Erythroblast (primary cell): Measurements from ENCODE around the gene ZIC3.
"Not testable (repeated sequence)": the region's sequence is repeated elsewhere in the genome, so short reads cannot be mapped to it uniquely, and the experiment has no call there.

Experiments used
- DNase-seq, 2 experiments: peaks; one replicate each; lab custom pipeline; 2025; lab: John Stamatoyannopoulos, UW
- GATA1 ChIP-seq: IDR thresholded peaks from 2 replicates; pipeline ENCODE4 v1.6.1; 2011; ENCODE audit warnings: low read depth, mild to moderate bottlenecking, control low read depth, low read length, moderate library complexity
- POLR2A ChIP-seq: IDR thresholded peaks from 2 replicates; pipeline ENCODE4 v1.6.1; 2011; ENCODE audit warnings: mild to moderate bottlenecking, low read length

The ZIC3 gene

DNA sequence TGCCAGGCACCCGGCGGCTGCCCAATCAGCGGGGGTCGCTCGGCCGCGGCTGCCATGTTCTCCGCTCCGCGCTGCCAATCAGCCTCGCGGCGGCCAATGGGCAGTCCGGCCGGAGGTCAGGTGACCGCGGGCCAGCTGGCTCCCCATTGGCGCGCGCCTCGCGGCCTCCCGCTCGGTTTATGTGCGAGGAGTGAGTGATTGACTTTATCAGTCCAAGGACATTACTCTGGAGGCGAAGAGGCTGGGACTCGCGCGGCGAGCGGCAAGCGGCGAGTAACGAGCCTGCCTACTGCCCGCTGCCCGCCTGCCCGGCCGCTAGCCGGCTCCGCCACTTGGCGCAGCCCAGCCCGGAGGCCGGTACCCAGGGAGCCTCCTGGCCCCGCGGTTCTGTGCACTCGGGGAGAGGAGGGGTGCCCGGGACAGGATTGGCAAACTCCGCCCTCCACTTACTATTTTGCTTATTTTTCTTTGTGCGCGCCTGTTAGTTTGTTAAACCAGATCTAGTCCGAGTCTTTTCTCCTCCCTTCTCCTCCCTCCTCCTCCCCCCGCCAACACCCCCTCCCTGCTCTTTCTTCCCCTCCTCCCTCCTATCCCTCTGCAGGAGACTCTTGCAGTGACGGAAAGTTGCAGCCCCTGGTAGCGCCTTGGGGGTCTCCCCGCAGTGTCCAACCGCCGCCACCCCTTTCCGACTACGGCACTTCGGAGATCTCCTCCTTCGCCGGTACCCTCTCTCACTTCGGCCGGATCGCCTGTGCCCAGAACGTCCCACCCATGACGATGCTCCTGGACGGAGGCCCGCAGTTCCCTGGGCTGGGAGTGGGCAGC is at the start of gene ZIC3:
ZIC3 (plus strand) TSS at position 207 of the 825 bp plus-strand sequence; CDS start at position 772, 565 bp downstream.
- no peak for TF ChIP-seq GATA1
- no peak for TF ChIP-seq POLR2A
- DNase-seq: peak; percentile 3

DNA sequence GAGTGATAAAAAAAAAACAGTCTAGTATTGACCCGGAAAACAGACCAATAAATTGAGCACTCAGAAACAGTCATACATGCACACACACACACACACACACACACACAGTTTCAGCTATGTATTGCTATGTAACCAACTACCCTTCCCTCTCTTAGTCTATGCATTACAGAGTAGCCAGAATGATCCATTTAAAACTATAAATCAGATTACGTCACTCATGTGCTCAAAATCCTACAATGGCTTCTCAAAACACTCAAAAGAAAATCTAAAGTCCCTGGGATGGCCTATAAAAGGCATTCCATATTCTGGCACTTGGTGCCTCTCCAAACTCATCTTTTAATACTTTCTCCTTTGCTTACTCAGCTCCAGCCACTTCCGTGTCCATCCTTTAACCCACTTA is 46.5 kb upstream of the ZIC3 start:
- DNase-seq: no peak
- TF ChIP-seq GATA1: no peak
- no peak for TF ChIP-seq POLR2A

DNA sequence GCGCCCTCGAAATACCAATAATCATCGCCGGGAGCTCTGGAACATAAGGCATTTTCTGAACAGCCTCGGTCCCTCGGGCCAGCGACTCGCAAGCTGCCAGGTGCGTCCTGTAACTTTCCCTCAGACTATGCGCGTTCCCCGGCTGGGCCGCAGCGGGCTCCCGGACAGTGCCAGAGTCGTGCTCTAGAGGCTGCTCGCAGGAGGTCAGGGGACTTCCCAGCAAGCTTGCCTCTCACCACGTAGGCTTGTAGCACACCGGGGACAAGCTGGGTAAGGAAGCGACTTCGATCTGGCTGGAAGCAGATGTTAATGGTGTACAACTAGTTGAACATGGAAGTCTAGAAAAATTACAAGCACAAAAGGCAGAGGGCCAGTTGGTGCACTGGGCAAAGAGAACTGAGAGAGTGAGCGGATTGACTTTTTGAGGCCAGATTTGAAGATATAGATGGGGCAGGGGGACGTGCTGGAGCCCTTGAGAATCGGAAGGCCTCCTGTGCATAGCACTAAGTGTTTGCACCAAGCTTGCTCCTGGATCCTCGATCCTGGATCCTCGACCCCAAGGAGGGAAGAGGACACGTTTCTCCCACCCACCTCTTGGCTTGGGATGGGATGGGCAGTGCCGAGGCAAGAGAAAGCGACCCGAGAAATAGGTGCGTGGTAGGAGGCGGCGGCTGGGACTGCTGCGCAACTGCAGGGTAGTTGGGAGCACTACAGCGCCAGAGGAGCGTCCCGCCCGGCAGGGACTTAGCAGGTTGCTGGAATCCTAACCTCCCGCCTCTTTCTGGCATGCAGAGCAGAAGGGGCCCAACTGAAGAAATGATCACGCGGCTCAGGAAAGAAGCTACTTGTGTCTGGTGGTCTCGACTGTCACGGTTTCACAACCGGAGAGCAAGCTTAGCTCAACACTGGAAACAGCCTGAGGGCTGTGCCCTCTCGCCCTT is 19.9 kb upstream of the ZIC3 start:
- no peak for DNase-seq
- TF ChIP-seq POLR2A (no peak), GATA1 (no peak)

DNA sequence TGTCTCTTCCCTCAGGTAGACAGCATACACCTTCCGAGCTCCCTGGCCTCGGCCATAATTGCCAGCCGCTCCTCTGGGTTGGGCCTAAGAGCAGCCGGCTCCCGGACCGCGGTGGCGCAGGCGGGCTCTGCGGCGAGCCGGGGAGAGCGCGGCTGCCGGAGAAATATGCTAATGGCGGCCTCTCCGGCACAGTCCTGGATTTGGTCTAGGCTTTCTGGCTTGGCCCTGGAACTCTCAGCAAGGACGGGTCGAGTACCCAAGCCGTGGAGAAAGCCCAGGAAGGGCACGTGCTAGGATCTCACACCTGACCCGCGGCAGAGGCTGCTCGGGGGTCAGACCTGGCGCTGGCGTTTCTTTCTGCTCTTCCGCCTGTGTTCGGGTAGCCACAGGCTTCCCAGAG is 18.6 kb upstream of the ZIC3 start:
- TF ChIP-seq GATA1: no peak
- no peak for TF ChIP-seq POLR2A

DNA sequence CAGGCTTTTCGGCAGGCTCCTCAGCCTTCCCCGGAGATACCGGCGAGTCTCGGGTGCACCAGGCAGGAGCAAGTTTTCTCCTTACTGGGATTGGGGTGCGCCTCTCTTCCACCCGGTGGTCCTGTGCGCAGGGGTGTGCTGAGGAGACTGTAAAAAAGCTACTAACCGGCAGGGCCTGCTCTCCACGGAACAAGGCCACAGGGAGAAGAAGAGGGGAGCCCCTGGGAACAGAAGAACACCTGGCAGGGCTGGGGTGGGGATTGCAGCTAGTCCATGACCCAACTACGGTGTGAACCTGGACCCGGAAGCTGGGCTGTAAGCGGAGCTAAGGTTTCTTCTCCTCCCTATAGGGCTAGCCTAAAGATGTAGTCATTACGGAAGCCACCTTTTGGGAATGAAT is 17.7 kb upstream of the ZIC3 start:
- no peak for TF ChIP-seq GATA1
- TF ChIP-seq POLR2A: no peak
- no peak for DNase-seq

More for the DNA sequence above, 18.6 kb upstream of the ZIC3 start:
- no peak for DNase-seq

DNA sequence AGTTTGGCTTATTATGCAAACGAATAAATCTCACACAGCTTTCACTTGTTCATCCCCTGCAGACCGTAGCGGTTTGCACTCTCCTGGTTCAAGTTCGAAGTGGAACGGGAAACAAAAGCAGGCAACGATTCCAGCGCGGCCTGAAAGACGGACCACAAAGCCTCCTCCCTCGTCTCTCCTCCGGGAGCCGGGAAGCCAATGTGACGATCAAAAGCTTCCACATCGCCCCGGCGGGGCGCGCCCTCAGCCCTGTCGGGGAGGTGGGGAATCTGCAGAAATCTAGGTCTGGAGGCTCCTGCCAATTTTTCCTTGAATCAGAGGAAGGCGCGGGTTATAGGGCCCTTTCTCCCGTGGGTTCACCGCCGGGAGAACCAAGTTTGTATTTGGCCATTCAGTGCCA is 16.9 kb upstream of the ZIC3 start:
- no peak for TF ChIP-seq POLR2A
- no peak for TF ChIP-seq GATA1
- no peak for DNase-seq

DNA sequence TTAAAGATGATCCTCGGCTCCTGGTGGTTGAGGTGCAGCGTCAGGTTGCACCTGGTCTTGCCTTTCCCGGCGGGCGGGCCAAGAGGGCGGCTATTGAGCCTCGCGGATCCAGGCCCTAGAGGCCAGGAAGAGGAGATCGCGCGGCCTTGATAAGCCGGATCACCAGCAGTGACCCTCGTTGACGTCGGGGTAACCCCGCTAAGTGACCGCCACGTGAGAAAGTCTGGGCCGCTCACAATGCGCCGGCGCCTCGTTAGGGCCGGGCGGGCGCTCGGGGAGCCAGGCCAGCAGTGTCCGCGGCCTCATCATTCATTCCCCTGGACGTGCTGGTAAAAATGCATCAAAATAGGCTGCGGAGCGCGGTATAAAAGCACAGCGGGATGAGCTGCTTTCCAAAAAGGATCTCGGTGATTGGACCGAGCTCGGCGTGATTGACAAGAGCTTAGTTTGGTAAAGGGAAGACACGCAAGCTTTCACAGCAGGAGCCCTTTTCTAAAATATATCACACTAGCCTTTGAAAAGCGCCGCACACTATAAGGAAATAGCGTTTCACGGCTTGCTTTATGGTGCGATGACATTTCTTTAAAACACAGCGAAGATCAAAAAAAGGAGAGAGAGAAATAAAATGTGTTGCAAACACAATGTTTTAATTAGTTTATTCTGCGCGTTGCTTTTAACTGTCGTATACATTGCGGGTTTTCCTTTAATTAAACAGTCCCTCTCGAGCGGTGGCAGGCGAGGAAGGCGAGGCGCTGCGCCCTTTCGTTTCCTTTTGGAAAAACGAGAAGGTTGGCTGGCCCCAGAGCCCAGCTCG is 15.9 kb upstream of the ZIC3 start:
- TF ChIP-seq POLR2A: no peak
- TF ChIP-seq GATA1: no peak
- no peak for DNase-seq

DNA sequence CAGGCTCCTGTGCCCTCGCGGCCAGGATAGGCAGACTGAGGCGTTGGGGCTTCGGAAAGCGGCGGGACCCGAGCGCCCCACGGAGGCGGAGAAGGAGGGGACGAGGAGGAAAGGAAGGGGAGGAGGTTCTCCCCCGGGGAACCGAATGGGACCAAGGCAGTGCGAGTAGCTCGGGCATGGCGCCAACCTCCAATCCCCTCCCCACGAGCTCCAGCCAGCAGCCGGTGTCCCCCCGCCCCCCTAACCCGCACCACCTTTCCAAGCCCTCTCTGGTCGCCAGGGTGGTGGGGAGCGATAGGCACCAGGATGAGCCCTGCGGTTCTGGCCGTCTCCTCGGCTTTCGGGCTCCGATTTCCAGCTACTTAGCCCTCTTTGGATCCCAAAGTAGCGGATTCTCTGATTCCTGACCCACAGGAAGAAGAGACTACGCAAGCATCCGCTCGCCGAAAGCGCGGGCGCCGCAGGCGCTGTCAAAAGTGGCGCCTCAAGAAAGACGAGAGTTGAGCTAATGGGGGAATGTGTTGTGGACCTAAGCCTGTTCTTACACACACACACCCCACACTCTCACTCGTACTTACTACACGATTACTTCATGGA is 15.2 kb upstream of the ZIC3 start:
- TF ChIP-seq POLR2A: no peak
- no peak for TF ChIP-seq GATA1
- no peak for DNase-seq

DNA sequence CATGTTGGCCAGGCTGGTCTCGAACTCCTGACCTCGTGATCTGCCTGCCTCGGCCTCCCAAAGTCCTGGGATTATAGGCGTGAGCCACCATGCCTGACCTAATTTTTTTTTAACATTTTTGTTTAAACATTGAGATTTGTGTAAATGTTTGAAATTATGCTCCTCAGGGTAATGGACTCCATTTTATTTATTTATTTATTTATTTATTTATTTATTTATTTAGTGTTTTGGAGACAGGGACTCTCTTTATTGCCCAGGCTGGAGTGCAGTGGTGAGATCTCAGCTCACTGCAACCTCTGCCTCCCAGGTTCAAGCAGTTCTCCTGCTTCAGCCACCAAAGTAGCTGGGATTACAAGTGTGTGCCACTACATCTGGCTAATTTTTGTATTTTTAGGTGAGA is 13.8 kb upstream of the ZIC3 start:
- DNase-seq: not testable (repeated sequence)

DNA sequence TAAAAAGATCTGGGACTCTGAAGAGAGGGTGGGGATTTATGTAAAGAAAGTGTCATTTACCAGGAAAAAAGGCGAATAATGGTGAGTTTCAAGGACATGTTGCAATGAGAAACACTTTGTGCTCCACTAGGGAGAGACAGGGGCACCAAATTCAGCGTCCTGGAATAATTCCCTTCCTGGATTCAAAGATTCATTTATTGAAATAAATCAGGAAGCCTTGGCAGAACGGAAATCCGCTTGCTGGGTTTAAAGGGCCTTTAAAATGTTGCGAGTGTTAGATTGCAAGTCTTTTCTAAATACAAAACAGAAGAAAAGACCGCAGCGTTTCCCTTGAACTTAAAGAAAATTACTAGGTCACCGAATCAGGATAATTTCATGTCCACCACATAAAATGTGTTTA is 3.8 kb upstream of the ZIC3 start:
- no peak for DNase-seq
- TF ChIP-seq POLR2A: no peak
- no peak for TF ChIP-seq GATA1

DNA sequence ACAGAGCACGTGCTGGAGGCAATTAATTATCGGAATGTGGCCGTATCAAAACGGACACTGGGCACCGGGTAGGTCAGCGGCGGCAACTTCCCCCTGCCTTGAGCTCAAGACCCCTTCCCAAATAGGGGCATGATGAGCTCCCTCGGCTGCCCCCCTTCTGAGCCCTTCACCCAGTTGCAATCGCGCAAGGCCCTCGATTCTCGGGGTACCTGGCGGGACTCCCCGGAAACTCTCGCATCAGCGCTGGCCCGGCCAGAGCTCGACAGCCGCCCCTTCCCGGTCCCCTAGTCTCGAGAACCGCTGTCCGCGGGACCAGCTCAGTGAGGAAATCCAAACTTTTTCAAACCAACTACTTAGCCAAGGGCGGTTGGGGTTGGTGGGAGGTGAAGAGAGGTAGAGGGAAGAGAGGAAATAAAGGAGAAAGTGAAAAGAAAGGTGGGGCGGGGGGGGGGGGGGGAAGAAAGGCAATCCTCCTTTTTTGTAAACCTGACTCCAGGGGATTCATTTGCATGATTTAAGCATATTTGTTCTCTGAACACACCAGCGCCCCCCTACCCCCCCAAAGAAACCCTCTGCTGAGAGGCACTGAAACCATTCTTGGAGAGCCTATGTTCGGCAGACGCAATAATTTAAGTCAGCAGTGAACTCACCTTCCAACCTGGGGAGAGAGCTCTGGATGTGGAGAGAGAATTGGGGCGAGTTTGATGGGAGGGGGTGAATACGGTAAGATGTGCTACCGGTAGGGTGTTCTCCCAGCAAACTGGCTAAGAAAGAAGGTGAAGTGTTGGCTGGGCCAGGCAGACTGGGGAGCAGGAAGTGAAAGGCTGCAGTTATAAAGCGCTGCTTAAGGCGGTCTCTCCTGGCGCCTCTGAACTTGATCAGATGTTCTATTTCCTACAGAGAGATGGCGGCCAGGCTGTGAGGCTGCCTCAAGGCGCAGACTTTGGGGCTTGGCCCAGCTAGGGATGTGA is 2.0 kb upstream of the ZIC3 start:
- TF ChIP-seq POLR2A (no peak), GATA1 (no peak)

DNA sequence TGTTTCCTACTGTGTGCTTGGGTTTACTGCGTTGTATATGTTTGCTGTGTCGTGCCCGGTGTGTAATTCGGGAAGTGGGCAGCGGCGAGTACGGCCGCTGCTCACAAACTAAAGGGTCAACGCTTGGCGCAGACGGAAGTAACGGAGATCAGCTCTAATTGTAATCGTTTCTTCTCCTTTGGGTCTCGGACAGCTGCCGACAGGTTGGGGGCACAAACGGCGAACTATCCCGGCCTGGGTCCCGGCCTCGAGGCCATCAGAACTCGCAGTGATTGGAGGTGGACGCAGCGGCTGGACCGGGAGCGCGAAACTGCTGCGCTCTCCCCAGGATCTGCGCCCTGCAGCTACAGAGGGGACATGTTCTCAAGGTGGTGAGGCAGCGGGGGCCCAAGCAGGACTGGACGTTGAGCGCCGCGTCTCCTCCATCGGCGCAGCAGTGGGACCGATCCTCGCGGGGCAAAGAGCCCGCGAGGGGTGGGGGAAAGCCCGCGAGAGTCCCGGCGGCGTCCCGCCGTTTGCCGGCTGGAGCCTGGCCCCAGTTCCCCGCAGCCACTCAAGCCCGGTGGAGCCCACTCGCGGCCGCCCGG is 516 bp upstream of the ZIC3 start:
- DNase-seq: no peak
- TF ChIP-seq GATA1 (no peak), POLR2A (no peak)

More for the DNA sequence above, 2.0 kb upstream of the ZIC3 start:
- DNase-seq: no peak
